ENCODE data around the gene ENHO. TPM values are rescaled to one million over a fixed set of nuclear protein-coding genes. Genes with fewer than 3 reads are reported as not detected.

Gene ENHO
- total and polyA plus RNA-seq, 12 donors = 0.24 to 1.6 (median 0.88) TPM; not detected in 7

DNA sequence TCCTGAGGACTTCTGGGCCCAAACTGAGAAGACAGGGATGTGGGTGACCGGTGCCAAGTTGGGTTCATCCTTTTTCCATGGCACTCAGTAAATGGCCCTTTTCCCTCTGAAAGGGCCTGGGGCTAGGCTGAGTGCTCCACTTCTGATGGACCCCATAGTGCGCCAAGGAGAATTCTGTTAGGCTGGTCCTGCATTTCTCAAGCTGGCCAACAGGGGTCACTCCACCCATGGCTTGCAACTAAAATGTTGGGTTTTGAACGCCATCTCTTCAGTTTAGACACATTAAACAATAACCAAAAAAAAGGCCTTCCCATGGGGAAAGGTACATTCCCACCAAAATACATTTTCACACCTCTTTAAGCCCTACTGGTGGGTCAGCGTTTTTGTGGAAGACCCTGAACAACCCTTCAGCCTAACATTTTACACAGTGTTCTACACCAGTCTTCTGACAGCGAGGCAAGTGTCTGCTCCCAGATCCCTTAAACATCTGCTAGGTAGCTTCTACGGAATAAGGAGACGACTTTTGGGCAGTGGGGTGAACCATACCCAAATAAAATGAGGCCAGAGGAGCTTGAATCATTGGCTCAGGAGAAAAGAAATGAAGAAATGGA, 39.5 kb upstream of the ENHO start:
- intact Hi-C loops (cut with DNase I) = no loop called here
- Histone ChIP-seq H3K36me3 (replicated peaks in 1 of 2) (no peaks in the 10 kb centered on the region), H3K27me3 (no peaks in the 10 kb centered on the region), H3K9me3 (replicated peaks in 1 of 3) (no peaks in the 10 kb centered on the region), H3K4me3 (no peak overlapping the region), H3K27ac (no peak overlapping the region), H3K4me1 (replicated peaks in 1 of 2) (peaks cover 14 to 17% of the 10 kb centered on the region in 2 donors)
- 77 to 90% (median 89%) methylated on average over 7 of the region's 7 CpGs for WGBS, 4 donors
- no peak for TF ChIP-seq POLR2A (IDR thresholded peaks at IDR 0.05)
- TF ChIP-seq, protein P1, sequence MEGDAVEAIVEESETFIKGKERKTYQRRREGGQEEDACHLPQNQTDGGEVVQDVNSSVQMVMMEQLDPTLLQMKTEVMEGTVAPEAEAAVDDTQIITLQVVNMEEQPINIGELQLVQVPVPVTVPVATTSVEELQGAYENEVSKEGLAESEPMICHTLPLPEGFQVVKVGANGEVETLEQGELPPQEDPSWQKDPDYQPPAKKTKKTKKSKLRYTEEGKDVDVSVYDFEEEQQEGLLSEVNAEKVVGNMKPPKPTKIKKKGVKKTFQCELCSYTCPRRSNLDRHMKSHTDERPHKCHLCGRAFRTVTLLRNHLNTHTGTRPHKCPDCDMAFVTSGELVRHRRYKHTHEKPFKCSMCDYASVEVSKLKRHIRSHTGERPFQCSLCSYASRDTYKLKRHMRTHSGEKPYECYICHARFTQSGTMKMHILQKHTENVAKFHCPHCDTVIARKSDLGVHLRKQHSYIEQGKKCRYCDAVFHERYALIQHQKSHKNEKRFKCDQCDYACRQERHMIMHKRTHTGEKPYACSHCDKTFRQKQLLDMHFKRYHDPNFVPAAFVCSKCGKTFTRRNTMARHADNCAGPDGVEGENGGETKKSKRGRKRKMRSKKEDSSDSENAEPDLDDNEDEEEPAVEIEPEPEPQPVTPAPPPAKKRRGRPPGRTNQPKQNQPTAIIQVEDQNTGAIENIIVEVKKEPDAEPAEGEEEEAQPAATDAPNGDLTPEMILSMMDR (IDR thresholded peaks at IDR 0.05) = peak in 2 of 6 experiments; percentile 27 to 28
- DNase-seq = no peak

DNA sequence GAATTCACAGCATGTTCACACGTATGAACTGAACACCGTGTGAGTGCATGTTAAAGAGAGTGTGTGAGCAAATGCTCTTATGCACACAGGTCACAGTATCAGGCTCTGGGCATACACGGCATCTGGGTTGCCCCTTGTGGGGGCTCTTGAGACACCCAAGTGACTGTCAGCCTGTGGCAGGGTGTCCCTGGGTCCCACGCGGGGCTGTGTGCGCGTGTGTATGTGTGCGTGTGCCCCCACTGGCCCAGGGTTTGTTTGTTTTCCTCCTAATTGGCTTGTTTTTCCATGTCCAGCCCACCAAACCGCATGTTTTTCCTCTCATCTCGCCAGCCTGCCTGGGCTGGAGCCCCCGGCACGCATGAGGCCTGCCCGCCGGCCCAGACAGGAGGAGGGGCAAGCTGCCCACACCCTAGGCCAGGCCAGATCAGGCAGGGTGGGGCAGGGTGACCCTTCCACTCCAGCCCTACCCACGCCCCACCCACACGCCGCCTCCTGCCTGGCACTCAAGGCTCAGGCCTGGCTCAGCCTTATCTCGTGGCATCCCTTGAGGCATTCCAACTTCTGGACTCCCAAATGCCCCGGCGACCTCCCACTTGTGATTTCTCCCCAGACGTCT, 37.9 kb upstream of the ENHO start:
- Histone ChIP-seq H3K4me1 (replicated peaks in 1 of 2) (peaks cover 14 to 17% of the 10 kb centered on the region in 2 donors), H3K27ac (peak overlapping the region in 1 of 5 donors; percentile 35), H3K9me3 (replicated peaks in 1 of 3) (no peaks in the 10 kb centered on the region), H3K36me3 (replicated peaks in 1 of 2) (no peaks in the 10 kb centered on the region), H3K4me3 (no peak overlapping the region), H3K27me3 (no peaks in the 10 kb centered on the region)
- TF ChIP-seq, protein P1 (IDR thresholded peaks at IDR 0.05) = no peak
- TF ChIP-seq POLR2A (IDR thresholded peaks at IDR 0.05) = no peak
- intact Hi-C loops (cut with DNase I) = no loop called here
- 65 to 77% (median 74%) methylated on average over 13 to 21 of the region's 21 CpGs for WGBS, 4 donors
- no peak for DNase-seq

DNA sequence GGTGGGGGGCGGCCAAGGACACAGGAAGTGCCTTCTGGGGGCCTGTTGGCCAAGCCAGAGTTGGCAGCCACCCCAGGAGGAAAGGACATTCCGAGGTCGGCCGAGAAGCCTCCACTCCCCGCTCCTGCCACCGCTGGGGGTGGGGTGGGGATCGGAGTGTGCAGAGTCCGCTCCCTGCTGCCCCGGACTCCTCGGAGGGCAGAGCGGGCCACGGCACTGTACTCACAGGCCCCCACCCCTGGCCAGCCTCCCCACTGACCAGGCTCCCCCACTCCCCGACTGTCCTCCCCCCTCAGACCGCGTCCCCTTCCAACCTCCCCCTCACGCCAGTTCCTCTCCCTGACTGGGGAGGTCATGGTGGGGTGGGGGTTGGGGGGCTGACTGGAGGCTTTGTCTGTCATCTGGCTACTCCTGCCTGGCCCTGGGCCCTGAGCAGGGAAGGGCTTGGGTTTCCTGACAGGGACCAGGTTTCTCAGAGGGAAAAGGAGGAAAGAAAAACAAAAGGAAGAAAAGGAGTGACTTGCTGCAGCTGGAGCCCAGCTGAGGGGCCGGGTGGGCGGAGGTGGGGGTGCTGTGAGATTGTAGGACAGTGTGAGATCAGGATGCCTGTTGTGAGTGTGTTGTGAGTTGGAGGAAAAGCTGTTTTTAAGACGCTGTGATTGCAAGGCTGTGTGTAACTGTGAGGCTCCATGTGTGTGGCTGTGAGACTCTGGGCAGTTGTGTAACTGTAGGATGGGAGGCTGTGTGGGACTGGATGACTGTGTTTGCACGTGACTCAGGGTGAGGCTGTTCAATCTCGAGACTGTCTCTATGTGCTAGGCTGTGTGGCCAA, 37.0 kb upstream of the ENHO start:
- Histone ChIP-seq H3K9me3 (replicated peaks in 1 of 3) (no peaks in the 10 kb centered on the region), H3K4me3 (peak overlapping the region in 1 of 4 donors; percentile 30), H3K4me1 (replicated peaks in 1 of 2) (peaks cover 14 to 17% of the 10 kb centered on the region in 2 donors), H3K36me3 (replicated peaks in 1 of 2) (no peaks in the 10 kb centered on the region), H3K27ac (peak overlapping the region in 2 of 5 donors; percentile 12 to 56), H3K27me3 (no peaks in the 10 kb centered on the region)
- peak in 5 of 7 donors; percentile 42 to 63 (median 53) for DNase-seq
- intact Hi-C loops (cut with DNase I) = no loop called here
- WGBS, 4 donors = 9 to 11% (median 10%) methylated on average over 5 to 21 of the region's 21 CpGs
- no peak for TF ChIP-seq POLR2A (IDR thresholded peaks at IDR 0.05)
- TF ChIP-seq, protein P1 (IDR thresholded peaks at IDR 0.05) = no peak

All from adrenal gland (tissue), 12 donors.